ENCODE results near the gene SAP30L.

The SAP30L gene

GRCh38 chr5:154474396-154475334 is 28.9 kb downstream of the SAP30L start:
- H3K27me3 Mint-ChIP-seq = peaks cover 92% of the 10 kb centered on the region
- peak overlapping the region; percentile 8 for H3K4me3 Mint-ChIP-seq
- H3K4me1 Mint-ChIP-seq (ENCODE audit: low read depth) = peaks cover 49% of the 10 kb centered on the region
- H3K36me3 Mint-ChIP-seq (ENCODE audit: low read depth) = no peaks in the 10 kb centered on the region
- H3K27ac Mint-ChIP-seq = no peak overlapping the region
- H3K9me3 Mint-ChIP-seq = no peaks in the 10 kb centered on the region
- intact Hi-C loops (cut with micrococcal nuclease) = no loop called here

- no peak overlapping the region for H3K27ac Mint-ChIP-seq
Observed at GRCh38 chr5:154475591-154476353, 30.0 kb downstream of the SAP30L start.

GRCh38 chr5:154476354-154477205 is 30.8 kb downstream of the SAP30L start:
- H3K4me1 Mint-ChIP-seq (ENCODE audit: low read depth) = peaks cover 49% of the 10 kb centered on the region
- no peaks in the 10 kb centered on the region for H3K36me3 Mint-ChIP-seq (ENCODE audit: low read depth)
- no peaks in the 10 kb centered on the region for H3K9me3 Mint-ChIP-seq
- H3K27ac Mint-ChIP-seq = no peak overlapping the region
- no peak overlapping the region for H3K4me3 Mint-ChIP-seq
- intact Hi-C loops (cut with micrococcal nuclease) = no loop called here
- H3K27me3 Mint-ChIP-seq = peaks cover 93% of the 10 kb centered on the region

More at GRCh38 chr5:154475591-154476353, 30.0 kb downstream of the SAP30L start:
- Mint-ChIP-seq H3K36me3 (ENCODE audit: low read depth) (no peaks in the 10 kb centered on the region), H3K9me3 (no peaks in the 10 kb centered on the region), H3K4me3 (no peak overlapping the region), H3K4me1 (ENCODE audit: low read depth) (peaks cover 49% of the 10 kb centered on the region), H3K27me3 (peaks cover 93% of the 10 kb centered on the region)
- intact Hi-C loops (cut with micrococcal nuclease) = no loop called here

- Mint-ChIP-seq H3K4me1 (ENCODE audit: low read depth) (peaks cover 53% of the 10 kb centered on the region), H3K9me3 (no peaks in the 10 kb centered on the region), H3K27me3 (peaks cover 100% of the 10 kb centered on the region), H3K36me3 (ENCODE audit: low read depth) (no peaks in the 10 kb centered on the region), H3K27ac (no peak overlapping the region), H3K4me3 (peak overlapping the region; percentile 1)
- intact Hi-C loops (cut with micrococcal nuclease) = no loop called here
Observed at GRCh38 chr5:154477382-154478223, 31.8 kb downstream of the SAP30L start.

- no peaks in the 10 kb centered on the region for H3K36me3 Mint-ChIP-seq (ENCODE audit: low read depth)
- peak within 1 kb of the TSS; percentile 1 for H3K4me3 Mint-ChIP-seq
- peaks cover 56% of the 10 kb centered on the region for H3K4me1 Mint-ChIP-seq (ENCODE audit: low read depth)
- H3K27me3 Mint-ChIP-seq = peaks cover 100% of the 10 kb centered on the region
- no peaks in the 10 kb centered on the region for H3K9me3 Mint-ChIP-seq
- intact Hi-C loops (cut with micrococcal nuclease) = no loop called here
- H3K27ac Mint-ChIP-seq = no peak within 1 kb of the TSS
Observed at GRCh38 chr5:154478224-154478565, 32.4 kb downstream of the SAP30L start, which contains the start of gene HAND1. Gene HAND1 (minus strand): TSS chr5:154478227. CDS start chr5:154478008, 219 bp downstream.

- Mint-ChIP-seq H3K4me1 (ENCODE audit: low read depth) (peaks cover 55% of the 10 kb centered on the region), H3K4me3 (no peak overlapping the region)
Observed at GRCh38 chr5:154478752-154479159, 33.0 kb downstream of the SAP30L start.

GRCh38 chr5:154479160-154479943 is 33.6 kb downstream of the SAP30L start:
- peaks cover 50% of the 10 kb centered on the region for H3K4me1 Mint-ChIP-seq (ENCODE audit: low read depth)
- intact Hi-C loops (cut with micrococcal nuclease) = no loop called here
- no peak overlapping the region for H3K4me3 Mint-ChIP-seq
- H3K27ac Mint-ChIP-seq = no peak overlapping the region
- no peaks in the 10 kb centered on the region for H3K9me3 Mint-ChIP-seq
- peaks cover 100% of the 10 kb centered on the region for H3K27me3 Mint-ChIP-seq
- no peaks in the 10 kb centered on the region for H3K36me3 Mint-ChIP-seq (ENCODE audit: low read depth)

More at GRCh38 chr5:154478752-154479159, 33.0 kb downstream of the SAP30L start:
- Mint-ChIP-seq H3K27ac (no peak overlapping the region), H3K27me3 (peaks cover 100% of the 10 kb centered on the region), H3K36me3 (ENCODE audit: low read depth) (no peaks in the 10 kb centered on the region), H3K9me3 (no peaks in the 10 kb centered on the region)
- intact Hi-C loops (cut with micrococcal nuclease) = no loop called here

GRCh38 chr5:154479944-154480750 is 34.4 kb downstream of the SAP30L start:
- Mint-ChIP-seq H3K27ac (no peak overlapping the region), H3K9me3 (no peaks in the 10 kb centered on the region), H3K4me1 (ENCODE audit: low read depth) (peaks cover 42% of the 10 kb centered on the region), H3K36me3 (ENCODE audit: low read depth) (no peaks in the 10 kb centered on the region), H3K27me3 (peaks cover 100% of the 10 kb centered on the region), H3K4me3 (no peak overlapping the region)
- intact Hi-C loops (cut with micrococcal nuclease) = no loop called here

GRCh38 chr5:154480847-154481246 is 35.0 kb downstream of the SAP30L start:
- H3K27ac Mint-ChIP-seq = no peak overlapping the region
- peaks cover 35% of the 10 kb centered on the region for H3K4me1 Mint-ChIP-seq (ENCODE audit: low read depth)
- H3K9me3 Mint-ChIP-seq = no peaks in the 10 kb centered on the region
- H3K27me3 Mint-ChIP-seq = peaks cover 100% of the 10 kb centered on the region
- H3K36me3 Mint-ChIP-seq (ENCODE audit: low read depth) = no peaks in the 10 kb centered on the region
- no peak overlapping the region for H3K4me3 Mint-ChIP-seq
- intact Hi-C loops (cut with micrococcal nuclease) = no loop called here

- peaks cover 27% of the 10 kb centered on the region for H3K4me1 Mint-ChIP-seq (ENCODE audit: low read depth)
- no peaks in the 10 kb centered on the region for H3K9me3 Mint-ChIP-seq
- intact Hi-C loops (cut with micrococcal nuclease) = no loop called here
- H3K36me3 Mint-ChIP-seq (ENCODE audit: low read depth) = no peaks in the 10 kb centered on the region
- H3K27ac Mint-ChIP-seq = no peak overlapping the region
- H3K4me3 Mint-ChIP-seq = no peak overlapping the region
- H3K27me3 Mint-ChIP-seq = peaks cover 100% of the 10 kb centered on the region
Observed at GRCh38 chr5:154481584-154482381, 36.0 kb downstream of the SAP30L start.
